CD4-positive, alpha-beta T cell treated with Interleukin-15 for 4 hours (primary cell): ENCODE data around the gene KRTAP10-12.

Experiments
- DNase-seq: peaks from one replicate; pipeline ENCODE4 v3.0.0-alpha.2; 2020; ENCODE audit warnings: low spot score

KRTAP10-12 gene

DNA sequence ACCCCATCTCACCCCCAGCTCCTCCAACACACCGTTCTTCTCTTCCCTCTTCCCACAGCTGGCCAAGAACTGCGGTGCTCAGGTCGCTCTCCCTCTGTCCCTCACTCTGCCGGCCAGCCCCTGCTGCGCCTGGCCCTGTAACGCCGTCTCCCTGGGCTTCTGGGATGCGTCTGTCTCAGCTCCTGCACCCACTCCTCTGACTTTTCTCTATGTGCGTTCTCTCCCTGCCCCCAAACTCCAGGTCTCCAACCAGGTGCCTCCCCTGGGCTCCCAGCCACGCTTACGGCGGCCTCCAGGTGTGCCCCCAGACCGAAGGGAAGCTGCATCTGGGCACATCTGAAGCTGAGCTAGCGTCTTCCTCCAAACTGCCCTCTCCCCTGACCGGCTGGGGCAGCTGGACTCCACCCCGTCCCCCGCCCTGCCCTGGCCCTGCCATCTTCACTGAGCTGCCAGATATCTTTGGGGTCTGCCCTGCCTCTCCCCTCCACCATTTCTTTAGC lies 2.6 kb downstream of the KRTAP10-12 start:
- DNase-seq: no peak

GRCh38 chr21:44700101-44701022 lies 3.4 kb downstream of the KRTAP10-12 start:
- DNase-seq: no peak

DNA sequence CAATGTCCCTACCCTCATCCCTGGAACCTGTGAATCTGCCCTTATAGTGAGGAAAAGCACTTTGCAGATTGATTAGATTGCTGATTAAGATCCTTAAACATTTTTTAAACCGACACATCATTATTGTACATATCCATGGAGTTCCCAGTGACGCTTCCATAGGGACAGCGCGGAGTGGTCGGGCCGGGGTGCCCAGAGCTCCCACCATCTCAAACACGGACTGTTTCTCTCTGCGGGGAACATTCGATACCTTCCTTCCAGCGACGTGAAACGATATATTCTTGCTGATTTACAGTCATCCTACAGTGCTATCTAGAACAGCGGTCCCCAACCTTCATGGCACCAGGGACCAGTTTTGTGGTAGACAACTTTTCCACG lies 4.0 kb downstream of the KRTAP10-12 start:
- no peak for DNase-seq

GRCh38 chr21:44701541-44701940 lies 4.6 kb downstream of the KRTAP10-12 start:
- DNase-seq: no peak

DNA sequence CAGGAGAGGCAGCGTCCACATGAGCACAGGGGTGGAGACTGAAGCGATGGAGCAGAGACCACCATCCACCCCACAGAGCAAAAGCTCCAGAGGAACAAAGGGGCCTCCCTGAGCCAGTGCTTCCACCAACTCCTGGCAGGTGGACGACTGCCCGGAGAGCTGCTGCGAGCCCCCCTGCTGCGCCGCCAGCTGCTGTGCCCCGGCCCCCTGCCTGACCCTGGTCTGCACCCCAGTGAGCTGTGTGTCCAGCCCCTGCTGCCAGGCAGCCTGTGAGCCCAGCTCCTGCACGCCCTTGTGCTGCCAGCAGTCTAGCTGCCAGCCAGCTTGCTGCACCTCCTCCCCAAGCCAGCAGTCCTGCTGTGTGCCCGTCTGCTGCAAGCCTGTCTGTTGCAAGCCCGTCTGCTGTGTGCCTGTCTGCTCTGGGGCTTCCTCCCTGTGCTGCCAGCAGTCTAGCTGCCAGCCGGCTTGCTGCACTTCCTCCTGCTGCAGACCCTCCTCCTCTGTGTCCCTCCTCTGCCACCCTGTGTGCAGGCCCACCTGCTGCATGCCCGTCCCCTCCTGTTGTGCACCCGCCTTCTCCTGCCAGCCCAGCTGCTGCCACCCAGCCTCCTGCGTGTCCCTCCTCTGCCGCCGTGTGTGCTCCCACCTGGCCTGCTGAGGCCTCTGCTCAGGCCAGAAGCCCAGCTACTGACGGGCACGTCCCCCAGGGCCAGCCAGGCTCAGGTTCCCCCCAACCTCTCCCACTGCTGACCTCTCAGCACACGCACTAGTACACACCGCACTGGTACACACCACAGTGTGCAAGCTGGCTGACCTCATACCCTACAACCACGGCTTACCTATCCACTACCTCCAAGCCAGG lies 5.4 kb downstream of the KRTAP10-12 start:
- no peak for DNase-seq

DNA sequence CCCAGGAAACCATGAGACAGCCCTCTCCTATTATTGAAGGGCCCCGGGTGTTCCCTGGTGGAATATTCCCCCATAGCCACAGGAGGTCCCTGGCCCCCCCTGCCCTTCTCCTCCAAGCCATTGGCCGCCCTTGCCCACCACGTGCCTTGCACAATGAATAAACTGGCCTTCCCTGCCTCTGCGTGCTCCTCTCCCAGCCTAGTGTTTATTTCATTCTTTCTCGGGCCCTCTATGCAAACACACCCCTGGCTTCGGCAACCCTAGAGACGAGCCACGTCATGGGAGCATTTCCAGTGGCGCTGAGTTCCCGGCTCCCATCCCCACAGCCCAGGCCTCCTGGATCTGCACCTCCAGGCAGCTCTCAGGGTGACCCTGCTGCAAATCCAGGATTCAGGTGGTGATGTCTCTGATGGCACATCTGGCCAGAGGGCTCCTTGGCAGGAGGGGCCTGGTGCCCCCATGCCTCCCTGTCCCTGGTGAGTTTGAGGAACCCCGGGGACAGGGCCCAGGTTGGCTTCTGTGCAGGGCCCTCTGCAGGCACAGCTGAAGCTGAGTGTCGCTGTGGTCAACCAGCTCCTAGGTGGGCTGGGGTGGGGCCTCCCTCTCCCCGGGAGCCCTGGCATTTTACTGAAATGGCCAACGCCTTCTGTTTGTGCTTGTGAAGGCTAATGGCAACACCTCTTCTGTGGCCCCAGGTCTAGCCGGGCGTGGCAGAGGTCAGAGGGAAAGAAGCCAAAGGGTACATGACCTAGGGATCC lies 6.2 kb downstream of the KRTAP10-12 start:
- DNase-seq: no peak

GRCh38 chr21:44703731-44704635 lies 7.0 kb downstream of the KRTAP10-12 start:
- DNase-seq: no peak

DNA sequence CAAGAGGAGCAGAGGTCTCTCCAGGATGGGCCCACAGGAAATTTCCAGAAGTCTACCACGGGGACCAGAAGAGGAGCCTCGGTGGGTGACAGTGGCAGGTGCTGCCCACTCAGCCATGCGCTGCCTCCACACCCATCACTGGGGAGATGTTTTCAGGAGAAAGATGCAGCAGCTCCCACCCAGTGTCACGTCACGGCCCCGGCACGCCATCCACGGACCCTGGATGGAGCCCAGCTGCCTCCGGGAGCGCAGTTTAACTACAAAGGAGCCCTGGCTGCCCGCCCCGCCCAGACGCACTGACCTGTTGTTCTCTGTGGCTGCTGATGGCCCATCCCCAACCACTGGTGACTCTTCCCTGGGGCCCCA lies 7.6 kb downstream of the KRTAP10-12 start:
- DNase-seq: no peak

DNA sequence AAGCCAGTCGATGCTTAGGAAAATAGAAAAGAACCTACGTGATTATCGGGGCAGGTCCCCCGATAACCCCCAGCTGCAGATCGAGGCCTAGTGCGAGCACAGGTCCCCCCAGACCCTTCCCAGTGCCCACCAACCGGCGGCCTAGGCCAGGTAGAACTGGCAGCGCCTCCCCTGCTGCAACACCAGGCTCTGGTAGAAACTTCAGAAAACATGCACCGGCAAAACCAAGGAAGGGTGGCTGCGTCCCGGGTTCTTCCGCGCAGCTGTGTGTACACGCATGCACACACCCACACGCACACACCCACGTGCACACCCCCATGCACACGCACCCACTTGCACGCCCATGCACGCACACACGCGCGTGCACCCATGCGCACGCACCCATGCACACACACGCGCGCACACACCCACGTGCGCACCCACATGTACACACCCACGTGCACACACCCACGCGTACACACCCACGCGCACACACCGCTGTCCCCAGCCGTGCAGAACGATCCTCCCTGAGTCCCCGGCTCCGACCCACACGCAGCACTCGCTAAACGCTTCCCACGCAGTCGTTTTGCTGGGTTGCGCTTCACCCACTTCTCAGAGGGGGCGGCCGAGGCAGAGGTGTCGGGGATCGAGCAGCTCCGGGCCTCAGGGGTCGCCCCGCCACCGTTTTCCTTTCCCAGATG lies 9.2 kb downstream of the KRTAP10-12 start:
- DNase-seq: no peak

- no peak for DNase-seq
Observed at GRCh38 chr21:44706706-44707581, 10.0 kb downstream of the KRTAP10-12 start.

DNA sequence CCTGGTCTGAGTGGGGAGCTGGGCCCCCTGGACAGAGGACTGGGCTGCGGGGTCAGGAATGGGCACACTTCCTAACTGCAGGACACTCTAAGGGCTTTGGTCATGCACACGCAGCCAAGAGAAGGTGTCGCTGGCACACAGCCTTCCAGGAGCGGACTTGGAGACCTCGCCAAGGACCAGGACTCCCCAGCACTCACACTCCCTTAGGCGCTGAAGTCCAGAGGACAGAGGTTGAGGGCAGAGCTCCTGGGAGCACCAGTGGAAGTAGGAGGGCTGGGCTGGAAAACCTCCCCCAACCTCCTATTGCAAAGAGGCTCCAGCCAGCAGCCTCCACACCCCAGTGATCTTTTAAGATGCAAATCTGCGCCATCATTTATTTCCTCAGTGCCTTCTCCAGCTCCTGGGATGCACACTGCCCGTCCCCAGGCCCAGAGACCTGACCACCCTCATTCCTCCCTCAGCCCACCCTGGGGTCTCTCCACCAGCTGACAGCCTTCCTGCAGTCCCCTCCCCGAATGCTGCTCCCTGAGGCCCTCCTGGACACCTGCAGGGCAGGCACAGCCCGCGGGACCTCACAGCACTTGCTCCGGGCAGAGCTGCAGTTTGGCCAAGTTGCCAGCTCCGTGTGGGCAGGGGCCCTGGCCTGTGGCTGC lies 11.4 kb downstream of the KRTAP10-12 start:
- no peak for DNase-seq

DNA sequence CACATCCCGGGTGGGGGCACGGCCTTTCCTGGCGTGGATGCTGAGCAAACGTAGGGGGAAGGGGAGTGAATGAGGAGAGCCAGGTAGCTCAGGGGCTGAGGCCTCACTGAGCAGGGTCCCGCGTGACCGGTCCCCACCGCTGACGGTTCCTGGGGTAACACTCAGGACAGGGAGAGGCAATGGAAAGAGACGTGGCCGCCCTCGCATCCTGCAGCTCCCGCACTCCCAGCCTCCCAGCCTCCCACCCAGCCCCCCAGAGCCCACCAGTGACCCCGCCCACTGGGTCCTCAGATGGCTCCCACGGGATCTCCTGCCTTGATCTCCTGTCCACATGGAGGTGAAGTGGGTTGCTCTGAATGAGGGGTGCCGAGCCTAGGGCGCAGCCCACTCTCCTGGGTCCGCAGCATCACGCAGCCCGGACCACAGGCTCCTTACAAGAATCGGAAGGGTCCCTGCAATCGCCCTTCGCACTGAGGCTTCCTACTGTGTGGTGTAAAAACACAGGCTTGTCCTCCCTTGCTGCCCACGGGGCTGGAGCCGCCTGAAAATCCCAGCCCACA lies 12.0 kb downstream of the KRTAP10-12 start:
- DNase-seq: no peak

DNA sequence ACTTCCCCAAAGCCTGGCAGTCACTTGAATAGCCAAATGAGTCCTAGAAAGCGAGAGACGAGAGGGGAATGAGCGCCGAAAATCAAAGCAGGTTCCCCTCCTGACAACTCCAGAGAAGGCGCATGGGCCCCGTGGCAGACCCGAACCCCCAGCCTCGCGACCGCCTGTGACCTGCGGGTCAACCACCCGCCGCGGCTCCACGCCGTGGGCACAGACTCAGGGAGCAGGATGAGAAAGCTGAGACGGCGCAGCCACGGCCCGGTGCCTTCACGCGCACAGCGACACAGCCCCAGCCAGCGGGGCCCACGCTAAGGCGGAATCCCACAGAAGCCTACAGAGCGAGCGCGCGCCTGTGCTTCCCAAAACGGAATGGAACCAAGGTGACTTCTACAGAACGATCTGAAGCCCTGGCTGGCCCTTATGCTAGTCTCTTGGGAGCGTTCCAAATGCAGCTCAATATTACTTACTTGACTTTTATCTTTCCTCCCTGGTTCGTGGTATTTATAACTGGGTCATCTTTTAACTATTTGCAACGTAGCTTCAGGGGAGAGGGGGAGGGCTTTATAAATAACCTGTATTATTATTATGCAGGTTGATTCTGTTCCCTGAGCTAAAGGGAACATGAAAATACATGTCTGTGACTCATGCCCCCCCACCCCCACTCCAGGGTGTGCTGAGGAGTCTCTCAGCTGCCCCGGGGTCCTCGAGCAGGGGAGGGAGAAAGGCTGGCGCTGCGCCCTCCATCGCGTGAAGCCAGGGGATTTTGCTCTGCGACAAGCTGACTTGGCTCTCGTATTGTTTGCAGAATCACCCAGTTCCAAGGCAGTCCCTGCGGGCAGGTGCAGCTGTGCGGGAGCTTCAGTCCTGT lies 12.7 kb downstream of the KRTAP10-12 start:
- no peak for DNase-seq

- no peak for DNase-seq
Observed at GRCh38 chr21:44710294-44710665, 13.3 kb downstream of the KRTAP10-12 start.

GRCh38 chr21:44710756-44711326 lies 13.9 kb downstream of the KRTAP10-12 start:
- DNase-seq: no peak

- DNase-seq: no peak
Observed at GRCh38 chr21:44711327-44712202, 14.6 kb downstream of the KRTAP10-12 start, which contains the start of gene TSPEAR. Gene TSPEAR (minus strand): TSS chr21:44711572. CDS start chr21:44711514, 58 bp downstream.
